GM19193 (cell line): ENCODE results near the gene ZNF140.

ENCODE experiments used
- POLR2A ChIP-seq: IDR thresholded peaks from 4 replicates; pipeline ENCODE4 v1.6.1; 2011; ENCODE audit not compliant: insufficient read depth, insufficient read length; ENCODE audit errors: extremely low read depth

The ZNF140 gene

DNA sequence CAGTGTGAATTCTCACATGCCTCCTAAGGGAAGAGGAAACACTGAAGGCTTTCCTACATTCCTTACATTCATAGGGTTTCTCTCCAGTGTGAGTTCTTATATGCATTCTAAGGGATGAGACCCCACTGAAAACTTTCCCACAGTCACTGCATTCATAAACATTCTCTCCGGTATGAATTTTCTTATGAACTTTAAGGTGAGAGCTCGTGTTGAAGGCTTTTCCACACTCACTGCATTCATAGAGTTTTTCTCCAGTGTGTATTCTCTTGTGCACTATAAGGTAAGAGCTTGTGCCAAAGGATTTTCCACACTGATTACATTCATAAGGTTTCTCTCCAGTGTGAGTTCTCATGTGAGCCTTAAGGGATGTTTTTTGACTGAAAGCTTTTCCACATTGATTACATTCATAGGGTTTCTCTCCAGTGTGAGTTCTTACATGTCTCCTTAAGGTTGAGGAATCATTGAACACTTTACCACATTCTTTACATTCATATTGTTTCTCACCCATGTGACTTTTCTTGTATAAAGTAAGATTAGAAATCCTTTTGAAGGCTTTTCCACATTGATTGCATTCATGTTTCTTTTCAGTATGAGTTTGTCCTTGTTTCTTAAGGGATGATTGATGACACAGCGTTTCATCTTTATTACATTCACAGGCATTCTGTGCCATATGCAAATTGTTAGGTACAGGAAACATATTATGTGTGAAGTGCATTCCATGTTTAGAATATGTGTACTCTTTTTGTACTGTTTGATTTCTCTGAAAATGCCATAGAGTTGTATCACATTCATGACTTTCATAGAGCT is 39.9 kb downstream of the ZNF140 start:
- no peak for TF ChIP-seq POLR2A

DNA sequence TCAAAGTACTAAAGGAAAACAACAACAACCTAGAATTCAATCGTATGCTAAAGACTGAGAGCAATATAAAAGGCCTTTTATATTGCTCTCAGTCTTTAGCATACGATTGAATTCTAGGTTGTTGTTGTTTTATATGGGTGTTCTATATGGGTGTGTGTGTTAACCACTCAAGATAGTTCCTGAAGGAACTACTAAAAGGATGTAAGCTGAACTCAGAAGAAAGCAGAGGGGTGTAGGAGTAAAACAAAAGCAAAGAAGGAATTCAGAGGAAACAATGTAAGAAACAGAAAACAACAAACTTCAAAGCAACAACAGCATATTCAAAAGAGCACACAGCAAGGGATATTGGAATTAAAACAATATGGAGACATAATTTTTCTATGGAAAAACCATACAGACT is 44.0 kb downstream of the ZNF140 start:
- no peak for TF ChIP-seq POLR2A

DNA sequence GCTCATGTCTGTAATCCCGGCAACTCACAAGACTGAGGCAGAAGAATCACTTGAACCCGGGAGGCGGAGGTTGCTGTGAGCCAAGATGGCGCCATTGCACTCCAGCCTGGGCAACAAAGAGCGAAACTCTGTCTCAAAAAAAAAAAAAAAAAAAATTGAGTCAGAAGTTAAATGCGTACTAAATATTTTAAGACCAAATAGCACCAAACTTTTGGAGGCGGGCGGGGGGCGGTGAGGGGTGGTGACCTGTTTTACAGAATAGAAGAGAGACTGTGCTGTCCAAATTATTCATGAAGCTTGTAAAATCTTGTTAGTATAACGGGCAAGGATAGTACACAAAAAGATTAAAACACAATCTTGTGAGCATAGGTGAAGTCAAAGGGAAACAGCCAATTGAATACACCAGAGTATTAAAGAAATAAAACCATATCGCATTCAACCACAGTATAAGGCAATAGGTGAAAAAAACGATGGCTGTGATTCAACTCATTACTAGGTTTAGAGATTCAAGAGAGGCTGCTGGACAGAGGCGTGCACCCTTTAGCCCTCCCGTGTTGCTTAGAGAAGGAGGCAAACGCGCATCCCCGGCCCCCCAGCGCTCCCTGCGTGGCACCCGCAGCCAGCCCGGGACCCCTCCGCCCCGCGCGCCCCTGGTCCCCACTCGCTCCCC is 48.8 kb downstream of the ZNF140 start:
- TF ChIP-seq POLR2A: no peak

DNA sequence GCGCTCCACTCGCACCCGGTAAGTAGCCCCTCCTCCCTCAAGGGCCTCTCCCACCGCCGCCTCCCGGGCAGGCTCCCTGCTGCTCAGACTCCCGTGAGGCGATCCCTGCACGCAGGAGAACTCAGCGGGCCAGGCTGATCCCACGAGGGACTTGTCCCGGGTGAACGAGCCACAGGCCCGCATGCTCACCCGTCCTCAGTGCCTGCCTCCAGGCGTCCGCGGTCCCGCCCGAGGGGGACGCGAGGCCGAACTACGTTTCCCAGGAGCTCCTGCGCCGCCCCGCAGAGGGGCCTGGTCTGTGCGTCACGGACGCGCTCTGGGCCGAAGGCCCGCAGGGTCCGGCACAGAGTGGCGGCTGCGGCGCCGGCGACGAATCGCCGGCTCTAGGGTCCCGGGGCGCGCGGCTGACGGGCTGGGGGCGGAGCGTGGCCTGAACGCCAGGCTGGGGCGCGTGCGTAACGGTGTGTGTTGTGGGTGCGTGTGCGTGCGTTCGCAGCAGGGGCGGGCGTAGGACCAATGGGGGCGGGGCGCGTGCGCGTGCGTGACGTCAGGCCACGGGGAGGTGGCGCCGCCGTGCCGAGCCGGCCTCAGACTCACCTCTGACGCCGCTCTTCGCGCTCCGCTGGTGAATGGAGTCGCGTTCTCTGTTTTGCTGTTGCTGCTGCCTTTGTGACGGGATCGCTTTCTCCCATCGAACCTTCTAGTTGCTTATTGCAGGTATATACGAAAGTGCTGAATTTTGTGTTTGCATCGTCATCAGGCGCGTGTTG is 49.5 kb downstream of the ZNF140 start, which contains the start of the genes ZNF10 and ZNF891:
Gene ZNF10, plus strand, starts transcription at position 590 of the 770 bp plus-strand sequence. CDS start 13,866 bp downstream, outside the sequence.
Gene ZNF891, minus strand, starts transcription at position 237 of the 770 bp plus-strand sequence. CDS start 8,356 bp downstream, outside the sequence.
- TF ChIP-seq POLR2A: peak; percentile 90

DNA sequence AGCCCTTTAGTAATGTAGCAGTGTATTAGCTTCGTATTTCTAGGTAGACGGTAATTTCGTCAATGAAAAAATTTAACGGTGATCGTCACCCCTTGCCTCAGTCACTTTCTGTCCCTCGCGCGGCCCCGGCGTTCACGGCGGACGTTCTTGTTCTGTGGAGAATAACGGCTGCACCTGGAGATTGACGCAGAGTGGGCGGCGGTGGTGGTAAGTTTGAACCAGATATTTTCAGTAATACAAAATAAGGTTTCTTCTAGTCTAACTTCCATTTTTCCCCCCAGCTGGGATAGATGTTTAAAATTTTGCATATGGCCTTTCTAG is 50.0 kb downstream of the ZNF140 start:
- no peak for TF ChIP-seq POLR2A

DNA sequence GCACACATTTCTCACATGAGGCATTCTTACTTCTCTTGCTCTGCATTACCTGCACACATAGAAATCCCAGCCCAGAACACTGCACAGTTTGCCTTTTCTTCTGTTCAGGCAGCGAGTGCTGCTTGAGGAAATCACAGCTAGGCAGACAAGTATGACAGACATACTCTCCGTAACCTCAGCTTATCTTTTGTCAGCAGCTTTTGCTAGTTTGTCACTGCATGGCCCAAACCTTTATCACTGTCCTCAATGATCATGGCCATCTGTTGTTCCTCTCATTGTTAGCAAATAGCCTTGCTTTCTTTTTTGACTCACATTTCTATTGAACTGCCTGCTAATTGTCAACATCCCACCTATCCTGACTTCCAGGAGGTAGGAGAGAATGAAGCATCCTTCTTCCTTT is 55.0 kb downstream of the ZNF140 start:
- TF ChIP-seq POLR2A: no peak

DNA sequence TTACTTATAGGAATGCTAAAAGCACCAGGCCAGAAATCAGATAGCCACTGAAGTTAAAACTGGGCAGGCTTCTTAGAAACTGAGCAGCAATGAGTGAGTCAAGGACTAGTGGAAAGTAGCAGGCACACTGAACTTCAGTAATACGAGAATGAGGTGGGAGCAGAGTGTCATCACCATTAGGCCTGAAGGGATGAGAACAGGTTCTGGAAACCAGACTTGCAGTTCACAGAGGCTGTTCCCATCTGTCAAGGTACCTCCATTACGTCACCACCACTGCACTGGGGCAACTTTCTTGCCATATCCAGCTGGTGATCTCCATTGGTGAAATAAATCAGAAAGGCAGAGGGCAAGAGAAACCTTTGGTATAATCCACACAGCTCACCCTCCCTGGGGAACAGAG is 65.3 kb downstream of the ZNF140 start:
- TF ChIP-seq POLR2A: no peak

DNA sequence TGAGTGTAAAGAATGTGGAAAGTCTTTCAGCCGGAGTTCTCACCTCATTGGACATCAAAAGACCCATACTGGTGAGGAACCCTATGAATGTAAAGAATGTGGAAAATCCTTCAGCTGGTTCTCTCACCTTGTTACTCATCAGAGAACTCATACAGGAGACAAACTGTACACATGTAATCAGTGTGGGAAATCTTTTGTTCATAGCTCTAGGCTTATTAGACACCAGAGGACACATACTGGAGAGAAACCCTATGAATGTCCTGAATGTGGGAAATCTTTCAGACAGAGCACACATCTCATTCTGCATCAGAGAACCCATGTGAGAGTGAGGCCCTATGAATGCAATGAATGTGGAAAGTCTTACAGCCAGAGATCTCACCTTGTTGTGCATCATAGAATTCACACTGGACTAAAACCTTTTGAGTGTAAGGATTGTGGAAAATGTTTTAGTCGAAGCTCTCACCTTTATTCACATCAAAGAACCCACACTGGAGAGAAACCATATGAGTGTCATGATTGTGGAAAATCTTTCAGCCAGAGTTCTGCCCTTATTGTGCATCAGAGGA is 75.5 kb downstream of the ZNF140 start:
- TF ChIP-seq POLR2A: no peak
